ENCODE measurements around the gene USP22.

USP22 gene

GRCh38 chr17:21007646-21008045, 35.2 kb downstream of the USP22 start:
- peaks cover 49% of the 10 kb centered on the region; the same call in 1 of the 2 replicates for H3K36me3 ChIP-seq (ENCODE audit: low read length)
- no peak overlapping the region for H3K4me3 ChIP-seq (ENCODE audit: insufficient read depth, low read length, poor library complexity, severe bottlenecking)

GRCh38 chr17:21005803-21006202, 37.0 kb downstream of the USP22 start:
- Histone ChIP-seq H3K27me3 (ENCODE audit: low read length) (no peaks in the 10 kb centered on the region), H2AFZ (ENCODE audit: low read depth, low read length, severe bottlenecking) (no peak overlapping the region), H3K79me2 (ENCODE audit: insufficient read depth, low read length) (peaks cover 3% of the 10 kb centered on the region; the same call in 1 of the 2 replicates), H3K4me3 (ENCODE audit: insufficient read depth, low read length, poor library complexity, severe bottlenecking) (no peak overlapping the region), H3K9me2 (replicated peaks; ENCODE audit: insufficient read depth, low read length) (no peaks in the 10 kb centered on the region), H3F3A (ENCODE audit: insufficient read depth) (peaks cover 19% of the 10 kb centered on the region), H3K36me3 (ENCODE audit: low read length) (peaks cover 33% of the 10 kb centered on the region; the same call in 1 of the 2 replicates), H3K9ac (ENCODE audit: low read length) (no peak overlapping the region), H3K9me3 (ENCODE audit: insufficient read depth, low read length) (no peaks in the 10 kb centered on the region), H3K4me2 (ENCODE audit: low read depth, low read length, poor library complexity, severe bottlenecking) (no peak overlapping the region), H4K20me1 (ENCODE audit: low read depth, low read length) (no peaks in the 10 kb centered on the region; the same call in 1 of the 2 replicates), H3K27ac (ENCODE audit: low read depth, low read length) (no peak overlapping the region)
- TF ChIP-seq CTCF (IDR thresholded peaks at IDR 0.05; ENCODE audit: insufficient read depth, low read length, poor library complexity, severe bottlenecking): no peak
- no peak for TF ChIP-seq EZH2phosphoT487 (conservative IDR thresholded peaks at IDR 0.05; ENCODE audit: low read length)

More at GRCh38 chr17:21007646-21008045, 35.2 kb downstream of the USP22 start:
- no peaks in the 10 kb centered on the region for H3K9me2 ChIP-seq (replicated peaks; ENCODE audit: insufficient read depth, low read length)
- peaks cover 5% of the 10 kb centered on the region; the same call in 1 of the 2 replicates for H4K20me1 ChIP-seq (ENCODE audit: low read depth, low read length)
- peaks cover 5% of the 10 kb centered on the region; the same call in 1 of the 2 replicates for H3F3A ChIP-seq (ENCODE audit: insufficient read depth)
- H3K9ac ChIP-seq (ENCODE audit: low read length): no peak overlapping the region
- no peaks in the 10 kb centered on the region for H3K9me3 ChIP-seq (ENCODE audit: insufficient read depth, low read length)
- H2AFZ ChIP-seq (ENCODE audit: low read depth, low read length, severe bottlenecking): no peak overlapping the region
- no peaks in the 10 kb centered on the region for H3K27me3 ChIP-seq (ENCODE audit: low read length)
- H3K4me2 ChIP-seq (ENCODE audit: low read depth, low read length, poor library complexity, severe bottlenecking): no peak overlapping the region
- peaks cover 15% of the 10 kb centered on the region for H3K79me2 ChIP-seq (ENCODE audit: insufficient read depth, low read length)
- TF ChIP-seq EZH2phosphoT487 (conservative IDR thresholded peaks at IDR 0.05; ENCODE audit: low read length): no peak
- TF ChIP-seq CTCF (IDR thresholded peaks at IDR 0.05; ENCODE audit: insufficient read depth, low read length, poor library complexity, severe bottlenecking): no peak
- no peak overlapping the region for H3K27ac ChIP-seq (ENCODE audit: low read depth, low read length)

- Histone ChIP-seq H3K4me2 (ENCODE audit: low read depth, low read length, poor library complexity, severe bottlenecking) (no peak overlapping the region), H3K27me3 (ENCODE audit: low read length) (no peaks in the 10 kb centered on the region), H3K9me2 (replicated peaks; ENCODE audit: insufficient read depth, low read length) (no peaks in the 10 kb centered on the region), H3K4me3 (ENCODE audit: insufficient read depth, low read length, poor library complexity, severe bottlenecking) (no peak overlapping the region), H2AFZ (ENCODE audit: low read depth, low read length, severe bottlenecking) (no peak overlapping the region), H3K79me2 (ENCODE audit: insufficient read depth, low read length) (peaks cover 3% of the 10 kb centered on the region; the same call in 1 of the 2 replicates), H4K20me1 (ENCODE audit: low read depth, low read length) (no peaks in the 10 kb centered on the region; the same call in 1 of the 2 replicates), H3F3A (ENCODE audit: insufficient read depth) (peaks cover 17% of the 10 kb centered on the region), H3K27ac (ENCODE audit: low read depth, low read length) (no peak overlapping the region), H3K9me3 (ENCODE audit: insufficient read depth, low read length) (no peaks in the 10 kb centered on the region), H3K36me3 (ENCODE audit: low read length) (peaks cover 30% of the 10 kb centered on the region; the same call in 1 of the 2 replicates), H3K9ac (ENCODE audit: low read length) (no peak overlapping the region)
- TF ChIP-seq EZH2phosphoT487 (conservative IDR thresholded peaks at IDR 0.05; ENCODE audit: low read length) (no peak), CTCF (IDR thresholded peaks at IDR 0.05; ENCODE audit: insufficient read depth, low read length, poor library complexity, severe bottlenecking) (no peak)
Observed at GRCh38 chr17:21005367-21005766, 37.4 kb downstream of the USP22 start.

Data from SU-DHL-6 (cell line).